ENCODE data around the gene WDR59.
"Not testable (repeated sequence)": the region's sequence is repeated elsewhere in the genome, so short reads cannot be mapped to it uniquely, and the experiment has no call there.

WDR59 gene

DNA sequence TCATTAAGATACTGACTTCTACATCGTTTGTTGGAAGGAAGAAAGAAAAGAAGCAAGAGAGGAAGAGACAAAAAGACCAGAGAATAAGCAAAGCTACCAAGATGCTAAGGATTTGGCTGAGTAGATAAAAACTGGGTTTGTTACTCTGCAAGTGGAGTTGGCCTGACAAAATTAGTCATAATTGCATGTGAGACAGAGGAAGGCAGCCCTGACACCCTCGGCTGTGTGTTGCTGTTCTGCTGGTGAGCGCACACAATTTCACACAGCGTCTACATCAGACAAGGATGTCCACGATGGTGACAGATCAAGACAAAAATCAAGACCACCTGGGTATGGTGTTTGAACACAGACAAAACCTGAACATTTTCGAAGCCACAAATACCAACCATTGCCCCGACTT is 134.9 kb downstream of the WDR59 start:
- DNase-seq (ENCODE audit: low read depth): no peak
- no peak overlapping the region for H3K4me3 ChIP-seq (ENCODE audit: low read depth, low read length)
- TF ChIP-seq CTCF (conservative IDR thresholded peaks at IDR 0.05; ENCODE audit: low read depth, low read length): no peak

- no peak for DNase-seq (ENCODE audit: low read depth)
- no peak for TF ChIP-seq CTCF (conservative IDR thresholded peaks at IDR 0.05; ENCODE audit: low read depth, low read length)
- no peak overlapping the region for H3K4me3 ChIP-seq (ENCODE audit: low read depth, low read length)
Measured at GRCh38 chr16:74847202-74847601, 137.7 kb downstream of the WDR59 start.

GRCh38 chr16:74846714-74847113 is 138.2 kb downstream of the WDR59 start:
- no peak for TF ChIP-seq CTCF (conservative IDR thresholded peaks at IDR 0.05; ENCODE audit: low read depth, low read length)
- H3K4me3 ChIP-seq (ENCODE audit: low read depth, low read length): no peak overlapping the region
- no peak for DNase-seq (ENCODE audit: low read depth)

DNA sequence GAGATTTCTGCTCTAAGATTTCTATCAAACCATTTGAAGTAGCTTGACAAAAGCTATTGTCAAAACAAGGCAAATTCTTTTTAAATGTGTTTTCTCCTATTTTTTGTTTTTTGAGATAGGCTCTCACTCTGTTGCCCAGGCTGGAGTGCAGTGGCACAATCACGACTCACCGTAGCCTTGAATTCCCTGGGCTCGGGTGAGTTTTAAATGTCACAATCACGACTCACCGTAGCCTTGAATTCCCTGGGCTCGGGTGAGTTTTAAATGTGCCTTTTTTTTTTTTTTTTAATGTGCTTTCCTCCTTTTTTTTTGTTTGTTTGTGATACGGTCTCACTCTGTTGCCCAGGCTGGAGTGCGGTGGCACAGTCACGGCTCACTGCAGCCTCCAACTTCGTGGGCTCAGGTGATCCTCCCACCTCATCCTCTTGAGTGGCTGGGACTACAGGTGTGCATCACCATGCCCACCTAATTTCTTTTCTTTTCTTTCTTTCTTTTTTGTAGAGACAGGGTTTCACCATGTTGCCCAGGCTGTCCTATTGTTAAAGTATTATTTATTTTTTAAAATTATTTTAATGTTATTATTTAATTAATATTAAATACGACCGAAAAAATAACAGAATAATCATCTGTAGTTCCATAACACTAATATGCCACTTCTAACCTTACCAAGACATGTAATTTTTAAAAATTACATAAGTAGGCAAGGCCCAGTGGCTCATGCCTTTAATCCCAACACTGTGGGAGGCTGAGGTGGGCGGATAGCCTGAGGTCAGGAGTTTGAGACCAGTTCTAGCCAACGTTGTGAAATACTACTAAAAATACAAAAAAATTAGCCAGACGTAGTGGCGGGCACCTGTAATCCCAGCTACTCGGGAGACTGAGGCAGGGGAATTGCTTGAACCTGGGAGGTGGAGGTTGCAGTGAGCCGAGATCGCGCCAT is 140.6 kb downstream of the WDR59 start:
- DNase-seq (ENCODE audit: low read depth): no peak
- no peak for TF ChIP-seq CTCF (conservative IDR thresholded peaks at IDR 0.05; ENCODE audit: low read depth, low read length)
- H3K4me3 ChIP-seq (ENCODE audit: low read depth, low read length): no peak overlapping the region

GRCh38 chr16:74843381-74844035 is 141.4 kb downstream of the WDR59 start:
- not testable (repeated sequence) for H3K4me3 ChIP-seq (ENCODE audit: low read depth, low read length); DNase-seq (ENCODE audit: low read depth)

DNA sequence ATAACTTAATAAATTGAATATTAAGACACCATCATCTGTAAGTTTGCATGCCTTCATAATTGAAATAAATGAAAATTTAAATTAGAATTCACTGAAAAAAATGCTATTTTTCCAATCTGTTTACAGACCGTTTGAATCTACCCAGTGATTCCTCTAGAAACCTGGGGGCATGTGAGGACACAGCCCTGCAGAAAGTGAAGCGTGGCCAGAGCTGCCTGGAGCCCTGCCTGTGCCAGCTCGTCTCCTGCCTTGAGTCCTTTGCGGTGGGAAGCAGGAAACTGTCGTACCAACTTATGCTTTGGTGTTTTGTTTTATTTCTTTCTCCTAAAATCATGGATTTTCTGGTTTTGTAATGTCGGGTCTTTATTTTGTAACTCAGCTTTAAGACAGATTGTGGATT is 142.5 kb downstream of the WDR59 start:
- TF ChIP-seq CTCF (conservative IDR thresholded peaks at IDR 0.05; ENCODE audit: low read depth, low read length): no peak
- no peak for DNase-seq (ENCODE audit: low read depth)
- H3K4me3 ChIP-seq (ENCODE audit: low read depth, low read length): no peak overlapping the region

- H3K4me3 ChIP-seq (ENCODE audit: low read depth, low read length): no peak overlapping the region
- TF ChIP-seq CTCF (conservative IDR thresholded peaks at IDR 0.05; ENCODE audit: low read depth, low read length): no peak
- no peak for DNase-seq (ENCODE audit: low read depth)
Measured at GRCh38 chr16:74841904-74842303, 143.0 kb downstream of the WDR59 start.

Measured in choroid plexus epithelial cell (primary cell).